GM23338 (cell line): ENCODE results near the gene EML1. TPM values are rescaled to one million over a fixed set of nuclear protein-coding genes. Genes with fewer than 3 reads are reported as not detected.

Experiments
- CTCF ChIP-seq, 2 experiments: fragments of 200-600 bp in 1 of 2; sonication (generic) in 1 of 2; conservative IDR thresholded peaks; 2 replicates each; pipeline versions ENCODE4 v1.5.1 to v1.6.1; 2016 to 2017; ENCODE audit warnings: antibody characterized with exemption in 2 of 2, low read depth in 2 of 2, mild to moderate bottlenecking in 2 of 2, moderate library complexity in 1 of 2
- EZH2phosphoT487 ChIP-seq: fragments of 200-600 bp; sonication (generic); IDR thresholded peaks from one replicate; pipeline ENCODE4 v1.8.1; 2018; ENCODE audit warnings: antibody characterized with exemption; ENCODE audit not compliant: unreplicated experiment
- JUNB ChIP-seq: IDR thresholded peaks from one replicate; pipeline ENCODE4 v1.6.1; 2016; ENCODE audit warnings: antibody characterized with exemption; ENCODE audit not compliant: unreplicated experiment
- REST ChIP-seq: IDR thresholded peaks from one replicate; pipeline ENCODE4 v1.6.1; 2018; ENCODE audit warnings: antibody characterized with exemption; ENCODE audit not compliant: unreplicated experiment
- ZNF462 ChIP-seq: fragments of 250-450 bp; sonication (Bioruptor Pico); IDR thresholded peaks from 2 replicates; pipeline ENCODE4 v1.5.0; 2020; ENCODE audit warnings: mild to moderate bottlenecking, moderate library complexity
- polyA plus RNA-seq: library from polyadenylated mRNA; unstranded; fragments of >200 nt; fragmentation: Nextera tagmentation; extraction: Ambion mirVana; gene quantifications from 2 replicates; pipeline ENCODE4 v1.2.1, GENCODE V29; 2016
- total RNA-seq: library from RNA; depleted of rRNA; stranded (reverse); fragments of >200 nt; shearing (Covaris generic); gene quantifications from 2 replicates; pipeline ENCODE4 v1.2.3, GENCODE V29; 2014

EML1 gene
- total and polyA plus RNA-seq, 2 experiments from 2014 or later, result 7.0 to 18.1 TPM

- TF ChIP-seq ZNF462 (CRISPR knock-in tag), result no peak
- no peak for TF ChIP-seq EZH2phosphoT487
- TF ChIP-seq REST, result no peak
- TF ChIP-seq CTCF (conservative IDR thresholded peaks at IDR 0.05; ENCODE audit: low read depth in 2 of 2), result no peak
- no peak for TF ChIP-seq JUNB
These were observed 18.5 kb upstream of the EML1 start (continued) for GRCh38 chr14:99774556-99775307.
